H9 (cell line): ENCODE results near the gene HIVEP1. TPM values are rescaled to one million over a fixed set of nuclear protein-coding genes. Genes with fewer than 3 reads are reported as not detected.

Experiments
- DNase-seq: peaks from one replicate; pipeline ENCODE4 v3.0.0-alpha.2; 2017
- H2AFZ ChIP-seq: one replicate; pipeline ENCODE4 v1.6.1; 2013; ENCODE audit warnings: mild to moderate bottlenecking, low read length, control low read depth, moderate library complexity
- H2AK5ac ChIP-seq: 2 replicates; pipeline ENCODE4 v1.6.1; 2013; ENCODE audit warnings: low read length, control low read depth, mixed read lengths; ENCODE audit not compliant: insufficient read length
- H2BK120ac ChIP-seq: one replicate; pipeline ENCODE4 v1.6.1; 2013; ENCODE audit warnings: low read depth, mild to moderate bottlenecking, low read length, control low read depth, inconsistent platforms; ENCODE audit not compliant: poor library complexity, severe bottlenecking
- H2BK12ac ChIP-seq: 2 replicates; pipeline ENCODE4 v1.6.1; 2013; ENCODE audit warnings: low read length, control low read depth, mixed read lengths, low read depth; ENCODE audit not compliant: insufficient read length
- H2BK15ac ChIP-seq: 2 replicates; pipeline ENCODE4 v1.6.1; 2013; ENCODE audit warnings: low read depth, low read length, control low read depth
- H2BK20ac ChIP-seq: one replicate; pipeline ENCODE4 v1.6.1; 2013; ENCODE audit warnings: low read depth, mild to moderate bottlenecking, low read length, control low read depth, inconsistent platforms; ENCODE audit not compliant: poor library complexity, severe bottlenecking
- H2BK5ac ChIP-seq: 2 replicates; pipeline ENCODE4 v1.6.1; 2013; ENCODE audit warnings: low read length, control low read depth, mixed read lengths; ENCODE audit not compliant: insufficient read length
- H3K14ac ChIP-seq: 2 replicates; pipeline ENCODE4 v1.6.1; 2013; ENCODE audit warnings: low read length, control low read depth; ENCODE audit not compliant: insufficient read depth
- H3K18ac ChIP-seq: 2 replicates; pipeline ENCODE4 v1.6.1; 2013; ENCODE audit warnings: low read depth, mild to moderate bottlenecking, mixed read lengths, low read length, control low read depth; ENCODE audit not compliant: insufficient read length
- H3K23ac ChIP-seq: 2 replicates; pipeline ENCODE4 v1.6.1; 2013; ENCODE audit warnings: low read length, control low read depth, mixed read lengths, low read depth; ENCODE audit not compliant: insufficient read length
- H3K23me2 ChIP-seq: 2 replicates; pipeline ENCODE4 v1.6.1; 2013; ENCODE audit warnings: low read depth, mild to moderate bottlenecking, mixed read lengths, low read length, control low read depth; ENCODE audit not compliant: insufficient read length, poor library complexity, severe bottlenecking
- H3K27ac ChIP-seq: 2 replicates; pipeline ENCODE4 v1.5.1; 2013; ENCODE audit warnings: low read length, control low read depth, mixed read lengths, low read depth; ENCODE audit not compliant: insufficient read length
- H3K27me3 ChIP-seq: 2 replicates; pipeline ENCODE4 v1.6.1; 2013; ENCODE audit warnings: low read length, control low read depth, inconsistent platforms; ENCODE audit not compliant: insufficient read depth
- H3K4ac ChIP-seq: 2 replicates; pipeline ENCODE4 v1.6.1; 2013; ENCODE audit warnings: low read depth, mild to moderate bottlenecking, control low read depth, inconsistent platforms, low read length, moderate library complexity
- H3K4me1 ChIP-seq: 2 replicates; pipeline ENCODE4 v1.6.1; 2013; ENCODE audit warnings: low read length, control low read depth, inconsistent platforms; ENCODE audit not compliant: insufficient read depth
- H3K4me2 ChIP-seq: 2 replicates; pipeline ENCODE4 v1.6.1; 2013; ENCODE audit warnings: low read length, control low read depth, mixed read lengths; ENCODE audit not compliant: insufficient read length, insufficient read depth
- H3K56ac ChIP-seq: 2 replicates; pipeline ENCODE4 v1.6.1; 2013; ENCODE audit warnings: low read depth, mild to moderate bottlenecking, mixed read lengths, low read length, control low read depth; ENCODE audit not compliant: insufficient read length
- H3K79me1 ChIP-seq: 2 replicates; pipeline ENCODE4 v1.6.1; 2013; ENCODE audit warnings: low read depth, mild to moderate bottlenecking, moderate library complexity, low read length, control low read depth, inconsistent platforms; ENCODE audit not compliant: insufficient read depth, poor library complexity, severe bottlenecking
- H3K79me2 ChIP-seq: 2 replicates; pipeline ENCODE4 v1.6.1; 2013; ENCODE audit warnings: low read length, control low read depth, inconsistent platforms; ENCODE audit not compliant: insufficient read depth
- H3K9ac ChIP-seq: 2 replicates; pipeline ENCODE4 v1.6.1; 2013; ENCODE audit warnings: low read length, control low read depth, mixed read lengths; ENCODE audit not compliant: insufficient read length; ENCODE audit errors: extremely low read depth
- H3K9me3 ChIP-seq: one replicate; pipeline ENCODE4 v1.6.1; 2013; ENCODE audit warnings: low read depth, low read length, inconsistent platforms; ENCODE audit not compliant: control insufficient read depth
- H3T11ph ChIP-seq: one replicate; pipeline ENCODE4 v1.6.1; 2013; ENCODE audit warnings: mild to moderate bottlenecking, low read length, control low read depth, inconsistent platforms
- H4K20me1 ChIP-seq: one replicate; pipeline ENCODE4 v1.6.1; 2013; ENCODE audit not compliant: control insufficient read depth, insufficient read length, insufficient read depth
- H4K5ac ChIP-seq: 2 replicates; pipeline ENCODE4 v1.6.1; 2013; ENCODE audit warnings: low read depth, mild to moderate bottlenecking, mixed read lengths, low read length, control low read depth; ENCODE audit not compliant: insufficient read length
- H4K8ac ChIP-seq: replicated peaks from 2 replicates; pipeline ENCODE4 v1.6.1; 2013; ENCODE audit warnings: low read length, control low read depth, mixed read lengths, low read depth; ENCODE audit not compliant: insufficient read length
- H4K91ac ChIP-seq: 2 replicates; pipeline ENCODE4 v1.6.1; 2013; ENCODE audit warnings: low read depth, mild to moderate bottlenecking, moderate library complexity, mixed read lengths, low read length, control low read depth; ENCODE audit not compliant: insufficient read length
- H3K27ac Mint-ChIP-seq, 3 experiments: 2 replicates in 2 of 3; 3 replicates in 1 of 3; pipeline ENCODE4 v1.8.0; 2020 to 2021; ENCODE audit warnings: mixed read lengths in 3 of 3, mild to moderate bottlenecking in 1 of 3, moderate library complexity in 1 of 3
- H3K27me3 Mint-ChIP-seq: 2 replicates; pipeline ENCODE4 v1.8.0; 2021; ENCODE audit warnings: low read depth, mild to moderate bottlenecking, moderate library complexity, mixed read lengths
- H3K36me3 Mint-ChIP-seq, 3 experiments: 2 replicates in 2 of 3; 3 replicates in 1 of 3; pipeline ENCODE4 v1.8.0; 2020 to 2021; ENCODE audit warnings: low read depth in 3 of 3, mixed read lengths in 3 of 3; ENCODE audit not compliant: insufficient read depth in 1 of 3
- H3K4me1 Mint-ChIP-seq, 2 experiments: 2 replicates each; pipeline ENCODE4 v1.8.0; 2020; ENCODE audit warnings: mixed read lengths in 2 of 2
- H3K4me3 Mint-ChIP-seq, 2 experiments: 2 replicates in 1 of 2; 3 replicates in 1 of 2; pipeline ENCODE4 v1.8.0; 2020 to 2021; ENCODE audit warnings: mild to moderate bottlenecking in 2 of 2, mixed read lengths in 2 of 2, moderate library complexity in 1 of 2
- H3K9me3 Mint-ChIP-seq, 2 experiments: 2 replicates in 1 of 2; 3 replicates in 1 of 2; pipeline ENCODE4 v1.8.0; 2020; ENCODE audit warnings: mild to moderate bottlenecking in 2 of 2, mixed read lengths in 2 of 2, moderate library complexity in 1 of 2
- WGBS: extraction: QIAGEN DNeasy Blood & Tissue Kit; methylation state at CpG from one replicate; pipeline ENCODE4 v1.1.7; 2013; ENCODE audit warnings: missing lambda C conversion rate, low lambda C conversion rate, mixed read lengths; ENCODE audit not compliant: insufficient read length; ENCODE audit errors: extremely low coverage; 5-methylcytosine and 5-hydroxymethylcytosine counted together
- total RNA-seq: library from RNA; stranded (reverse); gene quantifications from 2 replicates; pipeline ENCODE4 v1.2.1, GENCODE V29; 2021
- TF ChIP-seq, protein P1 (sequence below): fragments of 200-600 bp; sonication (generic); conservative IDR thresholded peaks from 3 replicates; pipeline ENCODE4 v1.8.0; 2021; ENCODE audit warnings: antibody characterized with exemption, mild to moderate bottlenecking

Gene HIVEP1
- total RNA-seq, 1 experiment from 2014 or later = 44.2 TPM

GRCh38 chr6:12160326-12160725, 148.2 kb downstream of the HIVEP1 start:
- Mint-ChIP-seq H3K27me3 (no peaks in the 10 kb centered on the region), H3K9me3 (no peaks in the 10 kb centered on the region)
- DNase-seq = no peak

More at GRCh38 chr6:12160326-12160725, 148.2 kb downstream of the HIVEP1 start:
- Histone ChIP-seq H4K91ac (no peak overlapping the region), H4K8ac (no peak overlapping the region), H3K79me2 (no peaks in the 10 kb centered on the region), H2AFZ (no peak overlapping the region), H2BK5ac (no peak overlapping the region), H3K23me2 (no peaks in the 10 kb centered on the region), H3K4ac (no peak overlapping the region), H2BK15ac (no peak overlapping the region), H3K9me3 (no peaks in the 10 kb centered on the region), H3T11ph (no peak overlapping the region), H3K27ac (no peak overlapping the region), H2BK12ac (no peak overlapping the region), H3K56ac (no peak overlapping the region), H3K79me1 (no peaks in the 10 kb centered on the region), H4K5ac (no peak overlapping the region), H3K4me2 (no peak overlapping the region), H2AK5ac (no peak overlapping the region), H3K23ac (no peak overlapping the region), H4K20me1 (no peaks in the 10 kb centered on the region), H3K9ac (no peak overlapping the region), H3K27me3 (no peaks in the 10 kb centered on the region), H2BK20ac (no peak overlapping the region), H3K4me1 (no peaks in the 10 kb centered on the region), H2BK120ac (no peak overlapping the region), H3K18ac (no peak overlapping the region), H3K14ac (no peak overlapping the region)
- TF ChIP-seq, protein P1, sequence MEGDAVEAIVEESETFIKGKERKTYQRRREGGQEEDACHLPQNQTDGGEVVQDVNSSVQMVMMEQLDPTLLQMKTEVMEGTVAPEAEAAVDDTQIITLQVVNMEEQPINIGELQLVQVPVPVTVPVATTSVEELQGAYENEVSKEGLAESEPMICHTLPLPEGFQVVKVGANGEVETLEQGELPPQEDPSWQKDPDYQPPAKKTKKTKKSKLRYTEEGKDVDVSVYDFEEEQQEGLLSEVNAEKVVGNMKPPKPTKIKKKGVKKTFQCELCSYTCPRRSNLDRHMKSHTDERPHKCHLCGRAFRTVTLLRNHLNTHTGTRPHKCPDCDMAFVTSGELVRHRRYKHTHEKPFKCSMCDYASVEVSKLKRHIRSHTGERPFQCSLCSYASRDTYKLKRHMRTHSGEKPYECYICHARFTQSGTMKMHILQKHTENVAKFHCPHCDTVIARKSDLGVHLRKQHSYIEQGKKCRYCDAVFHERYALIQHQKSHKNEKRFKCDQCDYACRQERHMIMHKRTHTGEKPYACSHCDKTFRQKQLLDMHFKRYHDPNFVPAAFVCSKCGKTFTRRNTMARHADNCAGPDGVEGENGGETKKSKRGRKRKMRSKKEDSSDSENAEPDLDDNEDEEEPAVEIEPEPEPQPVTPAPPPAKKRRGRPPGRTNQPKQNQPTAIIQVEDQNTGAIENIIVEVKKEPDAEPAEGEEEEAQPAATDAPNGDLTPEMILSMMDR = no peak
- WGBS = no CpG with 5 or more reads among the region's 4 CpGs
- peaks cover 29 to 37% (median 36%) of the 10 kb centered on the region in 3 experiments; a peak in 6 of 7 replicates for H3K36me3 Mint-ChIP-seq
- 0 out of 7 replicates have a peak overlapping the region, but pooled peaks of 1 of the 3 experiments have one; percentile 65 for H3K27ac Mint-ChIP-seq
- peaks cover 0 to 5% of the 10 kb centered on the region in 2 experiments; a peak in 3 of 4 replicates for H3K4me1 Mint-ChIP-seq
- no peak overlapping the region for H3K4me3 Mint-ChIP-seq
